ENCODE measurements around the gene FBXL13. TPM values are rescaled to one million over a fixed set of nuclear protein-coding genes. Genes with fewer than 3 reads are reported as not detected.
"Not testable (repeated sequence)": the region's sequence is repeated elsewhere in the genome, so short reads cannot be mapped to it uniquely, and the experiment has no call there.

Gene FBXL13
- total and polyA plus RNA-seq, 2 donors: 0.38 to 8.1 TPM

GRCh38 chr7:103031024-103031423, 43.6 kb downstream of the FBXL13 start:
- 93% methylated on average over 1 of the region's 1 CpG for WGBS

GRCh38 chr7:103025341-103025740, 49.3 kb downstream of the FBXL13 start:
- DNase-seq (ENCODE audit: extremely low spot score): no peak
- no peaks in the 10 kb centered on the region for H3K4me1 ChIP-seq (ENCODE audit: insufficient read depth)
- 81% methylated on average over 3 of the region's 3 CpGs for WGBS
- no peak overlapping the region for H3K4me3 ChIP-seq (ENCODE audit: low read depth, low read length)
- no peaks in the 10 kb centered on the region for H3K36me3 ChIP-seq (ENCODE audit: insufficient read depth)
- no peak overlapping the region for H3K27ac ChIP-seq (ENCODE audit: low read depth)

More at GRCh38 chr7:103031024-103031423, 43.6 kb downstream of the FBXL13 start:
- no peak overlapping the region for H3K4me3 ChIP-seq (ENCODE audit: low read depth, low read length)
- H3K36me3 ChIP-seq (ENCODE audit: insufficient read depth): no peaks in the 10 kb centered on the region
- DNase-seq (ENCODE audit: extremely low spot score): no peak
- H3K4me1 ChIP-seq (ENCODE audit: insufficient read depth): no peaks in the 10 kb centered on the region
- H3K27ac ChIP-seq (ENCODE audit: low read depth): no peak overlapping the region

- not testable (repeated sequence) for DNase-seq (ENCODE audit: extremely low spot score); H3K36me3 ChIP-seq (ENCODE audit: insufficient read depth); H3K27ac ChIP-seq (ENCODE audit: low read depth); H3K4me3 ChIP-seq (ENCODE audit: low read depth, low read length); H3K4me1 ChIP-seq (ENCODE audit: insufficient read depth)
- 97% methylated on average over 1 of the region's 1 CpG for WGBS
Observed at GRCh38 chr7:103023578-103023977, 51.0 kb downstream of the FBXL13 start.

- WGBS: 93% methylated on average over 1 of the region's 1 CpG
- H3K27ac ChIP-seq (ENCODE audit: low read depth); H3K4me3 ChIP-seq (ENCODE audit: low read depth, low read length); H3K36me3 ChIP-seq (ENCODE audit: insufficient read depth); DNase-seq (ENCODE audit: extremely low spot score); H3K4me1 ChIP-seq (ENCODE audit: insufficient read depth): not testable (repeated sequence)
Observed at GRCh38 chr7:103021490-103021889, 53.1 kb downstream of the FBXL13 start.

- H3K36me3 ChIP-seq (ENCODE audit: insufficient read depth); H3K4me3 ChIP-seq (ENCODE audit: low read depth, low read length); H3K27ac ChIP-seq (ENCODE audit: low read depth); H3K4me1 ChIP-seq (ENCODE audit: insufficient read depth); DNase-seq (ENCODE audit: extremely low spot score): not testable (repeated sequence)
- 80% methylated on average over 2 of the region's 3 CpGs for WGBS
Observed at GRCh38 chr7:103020876-103021275, 53.7 kb downstream of the FBXL13 start.

GRCh38 chr7:103018295-103018694, 56.3 kb downstream of the FBXL13 start:
- H3K36me3 ChIP-seq (ENCODE audit: insufficient read depth); H3K4me3 ChIP-seq (ENCODE audit: low read depth, low read length); DNase-seq (ENCODE audit: extremely low spot score); H3K27ac ChIP-seq (ENCODE audit: low read depth); H3K4me1 ChIP-seq (ENCODE audit: insufficient read depth): not testable (repeated sequence)
- WGBS: 96% methylated on average over 3 of the region's 3 CpGs

- H3K36me3 ChIP-seq (ENCODE audit: insufficient read depth): no peaks in the 10 kb centered on the region
- DNase-seq (ENCODE audit: extremely low spot score): no peak
- H3K27ac ChIP-seq (ENCODE audit: low read depth): no peak overlapping the region
- H3K4me1 ChIP-seq (ENCODE audit: insufficient read depth): no peaks in the 10 kb centered on the region
- H3K4me3 ChIP-seq (ENCODE audit: low read depth, low read length): no peak overlapping the region
- WGBS: 53% methylated on average over 3 of the region's 3 CpGs
Observed at GRCh38 chr7:103011650-103012049, 62.9 kb downstream of the FBXL13 start.

GRCh38 chr7:103010211-103010610, 64.4 kb downstream of the FBXL13 start:
- H3K36me3 ChIP-seq (ENCODE audit: insufficient read depth): peaks cover 1% of the 10 kb centered on the region
- WGBS: 85% methylated on average over 1 of the region's 1 CpG

GRCh38 chr7:103009466-103010185, 65.0 kb downstream of the FBXL13 start:
- Histone ChIP-seq H3K36me3 (ENCODE audit: insufficient read depth) (peaks cover 2% of the 10 kb centered on the region), H3K4me1 (ENCODE audit: insufficient read depth) (no peaks in the 10 kb centered on the region), H3K27ac (ENCODE audit: low read depth) (no peak overlapping the region), H3K4me3 (ENCODE audit: low read depth, low read length) (no peak overlapping the region)
- no peak for DNase-seq (ENCODE audit: extremely low spot score)
- 77% methylated on average over 5 of the region's 5 CpGs for WGBS

More at GRCh38 chr7:103010211-103010610, 64.4 kb downstream of the FBXL13 start:
- DNase-seq (ENCODE audit: extremely low spot score): no peak
- no peak overlapping the region for H3K4me3 ChIP-seq (ENCODE audit: low read depth, low read length)
- no peak overlapping the region for H3K27ac ChIP-seq (ENCODE audit: low read depth)
- H3K4me1 ChIP-seq (ENCODE audit: insufficient read depth): no peaks in the 10 kb centered on the region

- Histone ChIP-seq H3K4me1 (ENCODE audit: insufficient read depth) (no peaks in the 10 kb centered on the region), H3K27ac (ENCODE audit: low read depth) (no peak overlapping the region), H3K4me3 (ENCODE audit: low read depth, low read length) (no peak overlapping the region), H3K36me3 (ENCODE audit: insufficient read depth) (peaks cover 2% of the 10 kb centered on the region)
- DNase-seq (ENCODE audit: extremely low spot score): no peak
- WGBS: 92% methylated on average over 1 of the region's 1 CpG
Observed at GRCh38 chr7:103003004-103003403, 71.6 kb downstream of the FBXL13 start.

GRCh38 chr7:103001210-103001609, 73.4 kb downstream of the FBXL13 start:
- peaks cover 2% of the 10 kb centered on the region for H3K36me3 ChIP-seq (ENCODE audit: insufficient read depth)
- H3K27ac ChIP-seq (ENCODE audit: low read depth): no peak overlapping the region
- WGBS: 88% methylated on average over 2 of the region's 2 CpGs
- no peak for DNase-seq (ENCODE audit: extremely low spot score)
- H3K4me3 ChIP-seq (ENCODE audit: low read depth, low read length): no peak overlapping the region
- H3K4me1 ChIP-seq (ENCODE audit: insufficient read depth): no peaks in the 10 kb centered on the region

GRCh38 chr7:102996957-102997356, 77.6 kb downstream of the FBXL13 start:
- H3K4me3 ChIP-seq (ENCODE audit: low read depth, low read length): no peak overlapping the region
- no peak for DNase-seq (ENCODE audit: extremely low spot score)
- H3K27ac ChIP-seq (ENCODE audit: low read depth): no peak overlapping the region
- 91% methylated on average over 5 of the region's 5 CpGs for WGBS
- H3K36me3 ChIP-seq (ENCODE audit: insufficient read depth): no peaks in the 10 kb centered on the region
- no peaks in the 10 kb centered on the region for H3K4me1 ChIP-seq (ENCODE audit: insufficient read depth)

GRCh38 chr7:102995609-102996008, 79.0 kb downstream of the FBXL13 start:
- H3K36me3 ChIP-seq (ENCODE audit: insufficient read depth); H3K27ac ChIP-seq (ENCODE audit: low read depth); DNase-seq (ENCODE audit: extremely low spot score); H3K4me1 ChIP-seq (ENCODE audit: insufficient read depth); H3K4me3 ChIP-seq (ENCODE audit: low read depth, low read length): not testable (repeated sequence)
- 98% methylated on average over 5 of the region's 5 CpGs for whole genome bisulfite sequencing

GRCh38 chr7:102994567-102994966, 80.0 kb downstream of the FBXL13 start:
- 87% methylated on average over 3 of the region's 3 CpGs for WGBS
- no peak overlapping the region for H3K27ac ChIP-seq (ENCODE audit: low read depth)
- no peak overlapping the region for H3K4me3 ChIP-seq (ENCODE audit: low read depth, low read length)
- no peak for DNase-seq (ENCODE audit: extremely low spot score)
- H3K36me3 ChIP-seq (ENCODE audit: insufficient read depth): no peaks in the 10 kb centered on the region
- H3K4me1 ChIP-seq (ENCODE audit: insufficient read depth): no peaks in the 10 kb centered on the region

GRCh38 chr7:102993718-102994029, 80.9 kb downstream of the FBXL13 start:
- DNase-seq (ENCODE audit: extremely low spot score): no peak
- 18% methylated on average over 1 of the region's 1 CpG for WGBS
- H3K4me1 ChIP-seq (ENCODE audit: insufficient read depth): no peaks in the 10 kb centered on the region
- no peak overlapping the region for H3K4me3 ChIP-seq (ENCODE audit: low read depth, low read length)
- no peak overlapping the region for H3K27ac ChIP-seq (ENCODE audit: low read depth)
- H3K36me3 ChIP-seq (ENCODE audit: insufficient read depth): no peaks in the 10 kb centered on the region
